ENCODE data around the gene WDFY4. TPM values are rescaled to one million over a fixed set of nuclear protein-coding genes. Genes with fewer than 3 reads are reported as not detected.

The WDFY4 gene
- total RNA-seq, 4 donors from 2014 or later: 4.1 to 27.9 (median 9.0) TPM

GRCh38 chr10:48640326-48640725 lies 44.3 kb upstream of the WDFY4 start:
- no peak for TF ChIP-seq CTCF (IDR thresholded peaks at IDR 0.05; ENCODE audit: low read depth)

GRCh38 chr10:48645600-48645999 lies 39.1 kb upstream of the WDFY4 start:
- no peak for TF ChIP-seq CTCF (IDR thresholded peaks at IDR 0.05; ENCODE audit: low read depth)

GRCh38 chr10:48648172-48648942 lies 36.3 kb upstream of the WDFY4 start:
- no peak for TF ChIP-seq CTCF (IDR thresholded peaks at IDR 0.05; ENCODE audit: low read depth)

- TF ChIP-seq CTCF (IDR thresholded peaks at IDR 0.05; ENCODE audit: low read depth): no peak
These were observed 35.2 kb upstream of the WDFY4 start for GRCh38 chr10:48649349-48649944.

GRCh38 chr10:48651293-48651692 lies 33.4 kb upstream of the WDFY4 start:
- TF ChIP-seq CTCF (IDR thresholded peaks at IDR 0.05; ENCODE audit: low read depth): no peak

GRCh38 chr10:48651839-48652238 lies 32.8 kb upstream of the WDFY4 start:
- TF ChIP-seq CTCF (IDR thresholded peaks at IDR 0.05; ENCODE audit: low read depth): no peak

GRCh38 chr10:48652344-48652743 lies 32.3 kb upstream of the WDFY4 start:
- no peak for TF ChIP-seq CTCF (IDR thresholded peaks at IDR 0.05; ENCODE audit: low read depth)
